HG03280 (cell line): ENCODE results near the gene ZKSCAN2.

Experiments
- ATAC-seq: cut with Tn5 transposase; IDR thresholded peaks from one replicate; pipeline ENCODE4 v1.9.1; 2021; ENCODE audit warnings: mild to moderate bottlenecking, moderate library complexity; ENCODE audit not compliant: unreplicated experiment

Gene ZKSCAN2

DNA sequence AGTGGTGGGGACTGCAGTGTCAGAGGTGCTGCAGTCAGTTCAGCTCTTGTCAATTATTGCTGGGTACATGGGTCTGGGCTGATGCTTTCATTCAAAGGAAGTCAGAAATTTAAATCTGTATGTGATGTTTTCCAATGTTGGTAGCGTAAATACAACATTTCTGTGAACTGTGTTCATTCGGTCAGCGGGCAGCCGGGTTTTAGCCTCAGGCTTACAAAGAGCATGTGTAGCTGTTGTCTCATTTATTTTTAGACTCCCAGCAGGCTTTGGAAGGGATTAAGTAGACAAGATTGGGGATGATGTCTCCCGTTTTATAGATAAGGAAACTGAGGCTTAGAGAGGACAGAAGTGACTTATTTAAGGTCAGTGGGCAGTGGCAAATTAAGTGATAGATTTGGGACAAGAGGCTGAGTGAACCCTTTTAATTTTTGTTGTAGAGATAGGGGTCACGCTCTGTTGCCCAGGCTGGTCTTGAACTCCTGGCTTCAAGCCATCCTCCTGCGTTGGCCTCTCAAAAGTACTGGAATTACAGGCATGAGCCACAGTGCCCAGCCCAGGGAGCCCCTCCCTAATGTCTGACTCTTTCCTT, 32.8 kb downstream of the ZKSCAN2 start:
- no peak for ATAC-seq

DNA sequence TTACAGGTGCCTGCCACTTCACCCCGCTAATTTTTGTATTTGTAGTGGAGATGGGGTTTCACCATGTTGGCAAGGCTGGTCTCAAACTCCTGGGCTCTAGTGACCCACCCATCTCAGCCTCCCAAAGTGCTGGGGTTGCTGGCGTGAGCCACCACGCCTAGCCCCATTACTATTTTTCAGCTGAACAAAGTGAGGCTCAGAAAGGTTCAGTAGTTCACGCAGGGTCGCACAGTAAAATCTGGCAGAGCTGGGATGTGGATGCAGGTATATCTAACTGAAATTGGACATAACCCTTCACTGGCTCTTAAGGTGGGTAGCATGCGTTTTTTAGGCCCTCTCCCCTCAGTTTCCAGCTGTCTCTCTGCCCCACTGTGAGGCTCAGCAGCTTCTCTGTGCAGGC, 33.7 kb downstream of the ZKSCAN2 start:
- ATAC-seq, result no peak

DNA sequence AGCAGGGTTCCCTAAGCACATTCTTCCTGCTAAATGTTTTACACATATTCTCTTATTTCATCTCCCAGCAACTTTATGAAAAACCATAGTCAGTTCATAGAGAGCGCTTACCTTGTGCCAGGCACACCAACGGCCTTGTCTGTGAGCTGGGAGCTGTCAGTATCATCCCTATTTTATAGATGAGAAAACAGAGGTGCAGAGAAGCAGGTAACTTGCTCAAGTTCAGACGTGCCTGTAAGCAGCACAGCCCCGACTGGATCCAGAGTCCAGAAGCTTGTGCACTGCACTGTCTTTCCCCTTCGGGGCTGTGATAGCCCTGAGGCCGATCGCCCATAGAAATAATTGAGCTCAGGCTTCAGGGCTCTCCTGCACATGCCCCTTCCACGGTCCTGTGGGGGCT, 34.7 kb downstream of the ZKSCAN2 start:
- ATAC-seq, result no peak

DNA sequence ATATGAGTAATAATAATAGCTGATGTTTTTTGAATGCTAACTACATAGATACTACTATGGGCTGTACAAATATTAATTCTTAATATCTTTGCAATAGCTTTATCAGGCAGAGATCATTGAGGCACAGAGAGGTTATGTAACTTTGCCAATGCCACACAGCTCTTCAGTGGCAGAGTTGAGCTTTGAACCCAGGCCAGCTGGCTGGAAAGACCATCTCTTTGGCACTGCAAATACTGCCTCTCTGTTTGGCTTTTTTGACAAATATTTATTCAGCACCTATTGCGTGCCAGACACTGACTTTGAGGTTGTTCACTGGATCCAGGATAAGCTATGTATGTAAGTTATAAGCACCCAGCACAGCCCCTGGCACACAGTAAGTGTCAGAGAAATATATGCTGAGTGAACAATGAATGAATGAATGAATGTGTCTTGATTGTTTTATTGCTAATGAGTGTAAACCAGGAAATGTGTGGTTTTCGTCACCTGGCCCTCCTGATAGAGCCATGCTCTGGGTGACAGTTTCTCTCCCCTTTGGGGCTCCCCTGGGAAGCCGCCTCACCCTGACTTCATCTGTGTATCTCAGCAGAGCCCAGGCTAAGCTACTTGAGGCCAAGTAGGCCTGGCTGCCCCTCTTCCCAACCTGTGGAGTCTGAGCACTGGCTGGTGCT, 38.4 kb downstream of the ZKSCAN2 start:
- ATAC-seq, result no peak

DNA sequence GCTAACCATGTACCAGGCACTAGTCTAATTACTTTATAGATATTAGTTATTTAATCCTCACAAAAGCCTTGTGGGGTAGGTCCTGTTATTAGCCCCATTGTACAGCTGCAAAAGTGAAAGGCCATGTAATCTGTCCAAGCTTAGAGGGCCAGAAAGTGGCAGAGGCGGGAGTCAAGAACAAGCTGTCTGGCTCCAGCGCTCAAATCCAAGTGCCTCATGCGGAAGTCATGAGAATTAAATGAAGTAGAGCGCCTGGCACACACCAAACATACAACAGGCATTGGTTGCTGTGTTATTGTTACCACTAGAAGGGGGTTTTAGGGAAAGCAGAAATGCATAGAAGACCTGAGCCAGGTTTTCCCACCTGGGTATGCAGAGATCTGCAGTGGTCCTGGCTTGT, 39.7 kb downstream of the ZKSCAN2 start:
- no peak for ATAC-seq

DNA sequence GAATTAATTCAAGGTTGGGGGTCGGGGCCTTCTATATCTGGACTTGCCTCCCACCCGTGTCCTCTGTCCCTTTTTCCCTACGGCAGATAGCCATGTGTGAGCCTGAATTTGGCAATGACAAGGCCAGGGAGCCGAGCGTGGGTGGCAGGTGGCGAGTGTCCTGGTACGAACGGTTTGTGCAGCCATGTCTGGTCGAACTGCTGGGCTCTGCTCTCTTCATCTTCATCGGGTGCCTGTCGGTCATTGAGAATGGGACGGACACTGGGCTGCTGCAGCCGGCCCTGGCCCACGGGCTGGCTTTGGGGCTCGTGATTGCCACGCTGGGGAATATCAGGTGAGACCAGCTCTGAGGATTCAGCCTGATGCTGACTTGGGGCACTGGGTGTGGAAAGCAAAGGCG, 40.5 kb downstream of the ZKSCAN2 start:
- no peak for ATAC-seq

DNA sequence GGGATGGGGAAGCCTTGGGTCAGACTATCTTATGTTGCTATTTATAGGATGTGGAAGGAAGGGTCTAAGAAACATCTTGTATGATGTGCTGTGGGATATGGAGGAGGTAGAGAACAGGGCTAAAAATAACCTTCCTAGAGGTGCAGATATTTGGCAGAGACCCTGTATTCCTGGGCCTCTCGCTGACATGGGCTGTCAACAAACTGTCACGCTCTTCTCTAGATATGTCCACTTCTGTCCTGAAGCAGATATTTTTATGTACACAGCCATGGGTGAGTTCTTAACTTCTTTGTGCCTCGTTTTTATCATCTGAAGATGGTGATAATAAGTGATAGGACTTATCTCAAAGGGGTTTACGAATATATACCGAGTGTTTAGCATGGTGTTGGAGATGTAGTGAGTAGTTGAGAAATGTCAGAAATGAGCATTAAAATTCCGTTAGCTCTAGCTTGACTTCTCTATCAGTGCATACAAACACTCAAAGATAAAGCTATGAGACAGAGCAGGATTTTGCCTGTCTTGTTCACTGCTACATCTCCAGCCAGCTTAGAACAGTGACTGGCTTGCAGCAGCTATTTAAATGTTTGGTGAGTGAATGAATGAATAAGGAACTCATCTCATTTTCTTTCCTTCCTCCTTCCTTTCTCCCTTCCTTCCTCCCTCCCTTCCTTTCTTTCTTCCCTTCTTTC, 43.8 kb downstream of the ZKSCAN2 start:
- no peak for ATAC-seq

DNA sequence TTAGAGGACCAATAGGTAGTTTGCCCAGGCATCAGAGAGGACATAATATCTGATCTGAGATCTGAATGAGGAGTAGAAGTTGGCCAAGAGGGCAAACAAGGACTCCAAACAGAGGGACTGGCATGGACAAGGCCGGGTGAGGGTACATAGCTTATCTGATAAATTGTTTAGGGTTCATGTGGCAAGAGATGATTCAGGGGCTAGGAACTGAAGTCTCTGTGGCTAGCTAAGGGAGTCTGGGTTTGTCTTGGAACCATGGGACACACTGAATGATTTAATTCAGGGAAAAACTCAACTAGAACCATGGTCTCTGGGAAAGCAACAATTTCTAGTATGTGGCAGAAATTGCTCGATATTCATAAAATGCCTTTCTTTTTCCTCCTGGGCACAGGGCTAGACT, 45.0 kb downstream of the ZKSCAN2 start:
- no peak for ATAC-seq

DNA sequence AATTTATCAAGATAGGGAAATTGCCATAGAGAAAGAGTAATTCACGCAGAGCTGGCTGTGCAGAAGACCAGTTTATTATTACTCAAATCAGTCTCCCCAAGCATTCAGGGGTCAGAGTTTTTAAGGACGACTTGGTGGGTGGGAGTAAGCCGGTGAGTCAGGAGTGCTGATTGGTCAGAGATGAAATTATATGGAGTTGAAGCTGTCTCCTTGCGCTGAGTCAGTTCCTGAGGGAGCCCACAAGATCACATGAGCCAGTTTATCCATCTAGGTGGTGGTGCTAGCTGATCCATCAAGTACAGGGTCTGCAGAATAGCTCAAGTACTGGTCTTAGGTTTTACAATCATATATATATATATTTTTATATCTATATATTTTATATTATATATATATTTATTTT, 46.9 kb downstream of the ZKSCAN2 start:
- no peak for ATAC-seq

DNA sequence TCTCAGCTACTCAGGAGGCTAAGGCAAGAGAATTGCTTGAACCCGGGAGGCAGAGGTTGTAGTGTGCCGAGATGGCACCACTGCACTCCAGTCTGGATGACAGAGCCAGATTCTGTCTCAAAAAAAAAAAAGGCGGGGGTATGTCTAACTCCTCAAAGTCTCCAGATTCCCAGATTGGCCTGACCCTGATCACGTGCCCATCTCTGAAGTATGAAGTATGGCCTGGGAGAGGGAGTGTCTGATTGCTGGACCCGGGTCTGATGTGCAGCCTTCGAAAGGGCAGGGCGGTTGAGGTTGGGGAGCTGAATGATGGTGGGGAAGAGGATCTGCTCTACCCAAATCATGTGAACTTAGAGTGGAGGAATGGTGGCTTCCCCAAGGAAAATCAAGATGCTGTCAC, 58.2 kb downstream of the ZKSCAN2 start:
- no peak for ATAC-seq

DNA sequence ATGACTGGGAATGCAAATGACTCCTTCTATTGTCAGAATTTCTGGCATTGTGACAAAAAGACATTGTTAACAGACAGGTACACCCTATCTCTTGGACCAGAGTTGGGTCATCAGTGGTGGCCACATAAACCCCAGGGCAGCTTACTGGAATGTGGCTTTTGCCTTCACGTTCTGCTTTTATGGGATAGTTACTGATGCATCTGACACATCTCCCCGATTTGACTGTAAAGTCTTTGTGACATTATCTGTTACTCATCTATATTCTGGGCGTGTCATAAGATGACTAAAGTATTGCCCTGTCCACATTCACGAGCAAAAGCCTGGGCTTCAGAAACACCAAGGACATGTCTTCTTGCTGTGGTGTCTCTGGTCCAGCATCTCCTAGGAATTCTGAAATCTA, 59.6 kb downstream of the ZKSCAN2 start:
- ATAC-seq, result no peak

DNA sequence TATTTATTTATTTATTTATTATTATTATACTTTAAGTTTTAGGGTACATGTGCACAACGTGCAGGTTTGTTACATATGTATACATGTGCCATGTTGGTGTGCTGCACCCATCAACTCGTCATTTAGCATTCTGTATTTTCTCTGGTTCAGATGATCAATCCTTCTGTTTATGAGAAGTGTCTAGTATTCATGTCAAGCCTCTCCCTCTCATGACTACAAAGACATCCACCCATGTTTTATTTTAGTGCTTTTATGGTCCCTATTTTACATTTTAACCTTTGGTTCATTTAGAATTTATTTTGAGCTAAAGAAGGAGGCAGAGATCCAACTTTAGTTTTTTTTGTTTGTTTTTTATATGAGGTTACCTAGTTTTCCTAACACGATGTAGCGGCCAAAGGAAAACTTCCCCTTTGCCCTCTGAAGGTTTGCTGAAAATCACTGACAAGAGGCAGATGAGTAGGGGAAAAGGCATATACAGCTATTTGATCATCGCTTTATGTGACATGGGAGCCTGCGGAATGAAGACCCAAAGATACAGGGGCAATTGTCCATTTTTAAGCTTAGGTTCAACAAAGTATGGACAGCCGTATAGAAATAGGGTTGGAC, 63.3 kb downstream of the ZKSCAN2 start:
- no peak for ATAC-seq

DNA sequence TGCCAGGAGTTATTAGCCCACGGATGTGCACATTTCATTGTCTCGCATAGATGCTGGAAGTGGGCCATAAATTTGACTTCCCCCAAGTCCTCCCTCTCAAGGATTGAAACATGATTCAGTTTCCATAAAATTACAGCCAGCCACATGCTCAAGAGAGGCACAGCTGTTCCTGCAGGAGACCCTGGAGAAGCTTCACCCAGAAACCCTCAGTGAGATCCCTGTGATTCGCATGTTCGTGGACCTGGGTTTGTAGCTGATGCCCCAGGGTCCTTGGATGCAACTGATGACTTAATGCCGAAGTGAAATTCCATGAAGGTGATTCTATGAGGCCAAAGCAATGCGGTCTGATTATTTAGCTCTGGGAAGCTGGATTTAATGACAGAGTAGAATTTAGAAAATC, 65.5 kb downstream of the ZKSCAN2 start:
- ATAC-seq, result no peak

DNA sequence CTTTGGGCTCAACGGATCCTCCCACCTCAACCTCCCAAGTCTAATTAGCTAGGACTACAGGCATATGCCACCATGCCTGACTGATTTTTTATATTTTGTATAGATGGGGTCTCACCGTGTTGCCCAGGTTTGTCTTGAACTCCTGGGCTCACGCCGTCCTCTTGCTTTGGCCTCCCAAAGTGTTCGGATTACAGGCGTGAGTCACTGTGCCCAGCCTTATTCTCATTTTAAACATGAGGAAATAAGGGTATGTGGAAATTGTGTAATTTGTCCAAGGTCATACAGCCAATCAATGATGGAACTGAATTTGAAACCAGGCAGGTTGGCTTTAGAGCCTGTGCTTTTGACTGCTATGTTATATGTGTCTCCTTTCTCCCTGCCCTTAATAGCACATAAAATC, 68.3 kb downstream of the ZKSCAN2 start:
- no peak for ATAC-seq

DNA sequence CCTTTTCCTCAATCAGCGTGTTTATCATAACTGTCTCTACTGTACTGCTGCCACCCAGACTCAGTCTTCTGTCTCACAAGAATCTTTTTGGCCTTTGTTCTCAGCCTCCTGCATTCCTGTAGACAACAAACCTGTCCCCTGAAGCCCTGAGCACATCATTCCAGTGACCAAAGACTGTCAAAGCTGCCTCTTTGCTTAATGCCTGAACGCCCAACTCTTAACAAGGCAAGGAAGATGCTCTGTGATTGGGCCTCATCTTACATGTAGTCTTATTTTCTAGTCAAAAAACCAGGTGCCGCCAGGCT, 70.2 kb downstream of the ZKSCAN2 start:
- ATAC-seq, result no peak
